Endothelial cell of umbilical vein (primary cell): ENCODE results near the gene SNRPD2.

Experiments
- EZH2 ChIP-seq: IDR thresholded peaks from 2 replicates; pipeline ENCODE4 v1.6.1; 2012; ENCODE audit warnings: borderline replicate concordance, low read depth, mild to moderate bottlenecking, moderate library complexity, low read length, inconsistent platforms; ENCODE audit not compliant: severe bottlenecking
- GATA2 ChIP-seq: IDR thresholded peaks from 2 replicates; pipeline ENCODE4 v1.7.0; 2011; ENCODE audit warnings: low read depth, mild to moderate bottlenecking, moderate library complexity, mixed read lengths, low read length; ENCODE audit not compliant: insufficient read length, insufficient read depth
- JUN ChIP-seq: IDR thresholded peaks from 2 replicates; pipeline ENCODE4 v1.6.1; 2011; ENCODE audit warnings: borderline replicate concordance, low read depth; ENCODE audit not compliant: insufficient read length, insufficient read depth
- MYC ChIP-seq: IDR thresholded peaks from one replicate; pipeline ENCODE4 v1.6.1; 2011; ENCODE audit warnings: mild to moderate bottlenecking, low read depth, low read length
- POLR2A ChIP-seq: IDR thresholded peaks from 2 replicates; pipeline ENCODE4 v1.6.1; 2012; ENCODE audit warnings: low read depth, mild to moderate bottlenecking, control low read depth, low read length
- POLR2AphosphoS5 ChIP-seq: IDR thresholded peaks from 2 replicates; pipeline ENCODE4 v1.6.1; 2012; ENCODE audit warnings: low read depth, mild to moderate bottlenecking, control low read depth, low read length, moderate library complexity; ENCODE audit not compliant: insufficient read depth
- TF ChIP-seq, protein P1 (sequence below), 2 donors: IDR thresholded peaks; 1 replicate in 1 of 2; 2 replicates in 1 of 2; pipeline ENCODE4 v1.5.1; 2011; ENCODE audit warnings: low read length in 2 of 2, mild to moderate bottlenecking in 2 of 2, moderate library complexity in 2 of 2, control low read depth in 1 of 2, inconsistent platforms in 1 of 2, low read depth in 1 of 2; ENCODE audit not compliant: insufficient read depth in 1 of 2; ENCODE audit errors: extremely low read depth in 1 of 2

DNA sequence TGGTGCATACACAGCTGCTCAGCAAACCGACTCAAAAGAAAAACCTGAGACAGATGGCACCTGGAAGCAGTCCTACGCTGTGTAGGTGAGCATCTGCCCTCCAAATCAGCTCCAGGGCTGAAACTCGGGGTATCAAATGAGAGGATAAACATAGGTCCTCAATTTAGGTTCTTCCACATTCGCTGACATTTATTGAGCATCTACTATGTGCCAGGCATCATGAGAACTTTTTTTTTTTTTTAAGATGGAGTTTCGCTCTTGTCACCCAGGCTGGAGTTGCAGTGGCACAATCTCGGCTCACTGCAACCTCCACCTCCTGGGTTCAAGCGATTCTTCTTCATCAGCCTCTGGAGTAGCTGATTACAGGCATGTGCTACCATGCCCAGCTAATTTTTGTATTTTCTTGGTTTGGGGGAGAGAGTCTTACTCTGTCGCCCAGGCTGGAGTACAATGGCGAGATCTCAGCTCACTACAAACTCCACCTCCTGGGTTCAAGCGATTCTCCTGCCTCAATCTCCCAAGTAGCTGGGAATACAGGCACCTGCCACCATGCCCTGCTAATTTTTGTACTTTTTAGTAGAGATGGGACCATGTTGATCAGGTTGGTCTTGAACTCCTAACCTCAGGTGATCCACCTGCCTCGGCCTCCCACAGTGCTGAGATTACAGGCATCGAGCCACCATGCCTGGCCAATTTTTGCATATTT is 14.1 kb upstream of the SNRPD2 start:
- TF ChIP-seq, protein P1, sequence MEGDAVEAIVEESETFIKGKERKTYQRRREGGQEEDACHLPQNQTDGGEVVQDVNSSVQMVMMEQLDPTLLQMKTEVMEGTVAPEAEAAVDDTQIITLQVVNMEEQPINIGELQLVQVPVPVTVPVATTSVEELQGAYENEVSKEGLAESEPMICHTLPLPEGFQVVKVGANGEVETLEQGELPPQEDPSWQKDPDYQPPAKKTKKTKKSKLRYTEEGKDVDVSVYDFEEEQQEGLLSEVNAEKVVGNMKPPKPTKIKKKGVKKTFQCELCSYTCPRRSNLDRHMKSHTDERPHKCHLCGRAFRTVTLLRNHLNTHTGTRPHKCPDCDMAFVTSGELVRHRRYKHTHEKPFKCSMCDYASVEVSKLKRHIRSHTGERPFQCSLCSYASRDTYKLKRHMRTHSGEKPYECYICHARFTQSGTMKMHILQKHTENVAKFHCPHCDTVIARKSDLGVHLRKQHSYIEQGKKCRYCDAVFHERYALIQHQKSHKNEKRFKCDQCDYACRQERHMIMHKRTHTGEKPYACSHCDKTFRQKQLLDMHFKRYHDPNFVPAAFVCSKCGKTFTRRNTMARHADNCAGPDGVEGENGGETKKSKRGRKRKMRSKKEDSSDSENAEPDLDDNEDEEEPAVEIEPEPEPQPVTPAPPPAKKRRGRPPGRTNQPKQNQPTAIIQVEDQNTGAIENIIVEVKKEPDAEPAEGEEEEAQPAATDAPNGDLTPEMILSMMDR (IDR thresholded peaks at IDR 0.05; ENCODE audit: extremely low read depth in 1 of 2, insufficient read depth in 1 of 2, low read depth in 1 of 2, low read length in 2 of 2): no peak
- TF ChIP-seq EZH2 (no peak), GATA2 (no peak), POLR2A (no peak), MYC (no peak), POLR2AphosphoS5 (no peak), JUN (no peak)
